Measurements from ENCODE around the gene KCNQ1.
A peak's percentile ranks its signal among the peaks of the same experiment; 100 is the strongest.

The KCNQ1 gene

DNA sequence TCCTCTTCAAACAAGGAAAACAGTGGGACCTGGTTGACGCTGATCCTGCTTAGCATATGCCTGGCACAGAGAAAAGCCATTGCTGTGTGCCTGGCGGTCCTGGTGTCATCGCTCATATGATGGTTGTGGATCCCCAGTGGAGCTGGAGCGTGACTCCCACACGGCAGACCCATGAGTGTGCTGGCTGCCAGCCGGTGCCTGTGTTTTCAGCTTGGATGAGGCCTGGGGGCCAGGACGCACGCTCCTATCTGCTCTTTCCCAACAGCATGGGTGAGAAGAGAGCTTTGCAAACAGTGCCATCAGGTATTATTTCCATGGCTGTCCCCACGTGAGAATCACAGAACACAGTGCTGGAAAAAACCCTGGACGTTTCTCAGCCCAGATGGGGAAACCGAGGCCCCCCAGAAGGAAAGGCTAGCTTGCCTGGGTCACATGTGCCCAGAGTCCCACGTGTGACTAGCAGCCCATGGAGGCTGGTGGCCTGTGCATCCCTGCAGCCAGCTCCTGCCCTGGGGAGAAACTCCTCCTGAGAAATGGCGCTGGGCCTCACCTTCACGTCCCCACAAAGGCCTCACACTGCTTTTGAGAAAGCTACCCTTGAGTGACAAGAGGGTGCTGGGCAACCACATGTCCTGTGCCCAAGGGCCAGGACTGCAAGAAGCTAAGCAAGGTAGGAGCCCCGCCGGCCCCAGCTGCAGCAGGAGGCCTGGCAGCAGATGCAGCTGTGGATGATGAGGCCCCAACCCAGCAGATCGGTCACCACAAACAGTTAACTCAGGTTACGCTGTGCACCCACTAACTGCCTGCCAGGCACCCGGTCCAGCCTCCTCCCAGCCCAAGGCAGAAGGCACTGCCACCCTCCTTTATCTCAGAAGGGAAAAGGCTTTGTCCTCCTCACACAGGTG, 436.5 kb downstream of the KCNQ1 start:
- no peak for DNase-seq (ENCODE audit: extremely low read depth, low read depth)
- TF ChIP-seq, protein P1, sequence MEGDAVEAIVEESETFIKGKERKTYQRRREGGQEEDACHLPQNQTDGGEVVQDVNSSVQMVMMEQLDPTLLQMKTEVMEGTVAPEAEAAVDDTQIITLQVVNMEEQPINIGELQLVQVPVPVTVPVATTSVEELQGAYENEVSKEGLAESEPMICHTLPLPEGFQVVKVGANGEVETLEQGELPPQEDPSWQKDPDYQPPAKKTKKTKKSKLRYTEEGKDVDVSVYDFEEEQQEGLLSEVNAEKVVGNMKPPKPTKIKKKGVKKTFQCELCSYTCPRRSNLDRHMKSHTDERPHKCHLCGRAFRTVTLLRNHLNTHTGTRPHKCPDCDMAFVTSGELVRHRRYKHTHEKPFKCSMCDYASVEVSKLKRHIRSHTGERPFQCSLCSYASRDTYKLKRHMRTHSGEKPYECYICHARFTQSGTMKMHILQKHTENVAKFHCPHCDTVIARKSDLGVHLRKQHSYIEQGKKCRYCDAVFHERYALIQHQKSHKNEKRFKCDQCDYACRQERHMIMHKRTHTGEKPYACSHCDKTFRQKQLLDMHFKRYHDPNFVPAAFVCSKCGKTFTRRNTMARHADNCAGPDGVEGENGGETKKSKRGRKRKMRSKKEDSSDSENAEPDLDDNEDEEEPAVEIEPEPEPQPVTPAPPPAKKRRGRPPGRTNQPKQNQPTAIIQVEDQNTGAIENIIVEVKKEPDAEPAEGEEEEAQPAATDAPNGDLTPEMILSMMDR (IDR thresholded peaks at IDR 0.05; ENCODE audit: low read depth, low read length), result no peak

DNA sequence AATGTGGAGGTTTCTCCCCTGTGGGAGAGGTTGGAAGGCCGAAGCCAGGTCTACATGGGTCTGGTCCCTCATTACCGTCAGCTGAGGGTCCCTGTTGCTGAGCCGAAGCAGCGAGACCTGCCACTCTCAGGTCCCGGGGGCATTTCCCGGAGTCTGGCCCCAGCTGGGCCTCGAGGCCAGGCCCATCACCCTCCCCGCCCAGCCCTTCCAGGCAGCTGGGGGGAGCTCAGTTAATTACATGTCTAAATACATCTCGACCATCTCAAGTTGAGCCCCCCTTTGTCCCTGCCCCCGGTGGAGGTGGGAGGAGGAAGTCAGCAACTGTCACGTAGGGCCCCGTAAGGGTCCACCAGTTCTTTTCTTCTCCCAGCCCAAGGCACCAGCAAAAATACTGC, 437.2 kb downstream of the KCNQ1 start:
- no peak for DNase-seq (ENCODE audit: extremely low read depth, low read depth)
- TF ChIP-seq, protein P1 (IDR thresholded peaks at IDR 0.05; ENCODE audit: low read depth, low read length), result no peak

- TF ChIP-seq, protein P1 (IDR thresholded peaks at IDR 0.05; ENCODE audit: low read depth, low read length), result no peak
- no peak for DNase-seq (ENCODE audit: extremely low read depth, low read depth)
These were observed 437.7 kb downstream of the KCNQ1 start for GRCh38 chr11:2882396-2883110.

DNA sequence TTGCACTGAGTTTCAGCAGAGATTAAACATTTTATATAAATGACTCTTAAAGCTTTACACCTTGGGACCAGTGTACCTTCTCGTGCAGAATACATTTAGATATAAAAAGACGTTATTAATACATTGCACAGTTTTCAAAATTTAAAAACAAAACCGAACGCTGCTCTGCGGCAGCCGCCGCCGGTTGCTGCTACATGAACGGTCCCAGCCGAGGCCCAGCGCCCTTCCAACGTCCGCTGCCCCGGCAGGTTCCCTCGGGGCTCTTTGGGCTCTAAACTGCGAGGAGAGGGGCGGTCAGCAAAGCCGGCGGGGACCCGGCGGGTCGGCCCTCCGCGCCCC, 438.8 kb downstream of the KCNQ1 start:
- DNase-seq (ENCODE audit: extremely low read depth, low read depth), result no peak
- TF ChIP-seq, protein P1 (IDR thresholded peaks at IDR 0.05; ENCODE audit: low read depth, low read length), result no peak

- TF ChIP-seq, protein P1 (IDR thresholded peaks at IDR 0.05; ENCODE audit: low read depth, low read length), result no peak
- DNase-seq (ENCODE audit: extremely low read depth, low read depth), result no peak
These were observed 439.4 kb downstream of the KCNQ1 start for GRCh38 chr11:2883979-2884815.

DNA sequence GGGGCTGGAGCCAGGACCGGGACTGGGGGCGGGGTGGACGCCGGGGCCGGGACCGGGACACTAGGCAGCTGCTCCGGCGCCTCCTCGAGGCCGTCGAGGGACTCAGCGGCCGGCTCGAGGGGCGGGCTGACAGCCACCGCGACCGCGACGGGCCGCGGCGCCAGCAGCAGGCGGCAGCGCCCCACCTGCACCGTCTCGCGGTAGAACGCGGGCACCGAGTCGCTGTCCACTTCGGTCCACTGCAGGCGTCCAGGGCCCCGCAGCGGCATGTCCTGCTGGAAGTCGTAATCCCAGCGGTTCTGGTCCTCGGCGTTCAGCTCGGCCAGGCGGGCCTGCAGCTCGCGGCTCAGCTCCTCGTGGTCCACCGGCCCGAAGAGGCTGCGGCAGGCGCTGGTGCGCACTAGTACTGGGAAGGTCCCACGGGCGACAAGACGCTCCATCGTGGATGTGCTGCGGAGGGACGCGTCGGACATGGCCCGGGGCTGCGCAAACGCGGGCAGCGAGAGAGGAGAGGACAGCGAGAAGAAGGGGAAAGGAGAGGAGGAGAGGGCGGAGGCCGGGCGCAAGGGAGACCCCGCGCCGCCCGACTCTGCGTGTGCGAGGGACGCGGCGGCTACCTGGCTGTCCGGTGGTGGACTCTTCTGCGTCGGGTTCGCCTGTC, 440.3 kb downstream of the KCNQ1 start:
- TF ChIP-seq, protein P1 (IDR thresholded peaks at IDR 0.05; ENCODE audit: low read depth, low read length), result peak; percentile 19
- peak; percentile 22 for DNase-seq (ENCODE audit: extremely low read depth, low read depth)
